ELR (cell line): ENCODE measurements around the gene SELENOI.
"Not testable (repeated sequence)": the region's sequence is repeated elsewhere in the genome, so short reads cannot be mapped to it uniquely, and the experiment has no call there.

Source experiments
- DNase-seq: peaks from one replicate; pipeline ENCODE4 v3.0.0-alpha.2; 2015; ENCODE audit warnings: low read depth

SELENOI gene

DNA sequence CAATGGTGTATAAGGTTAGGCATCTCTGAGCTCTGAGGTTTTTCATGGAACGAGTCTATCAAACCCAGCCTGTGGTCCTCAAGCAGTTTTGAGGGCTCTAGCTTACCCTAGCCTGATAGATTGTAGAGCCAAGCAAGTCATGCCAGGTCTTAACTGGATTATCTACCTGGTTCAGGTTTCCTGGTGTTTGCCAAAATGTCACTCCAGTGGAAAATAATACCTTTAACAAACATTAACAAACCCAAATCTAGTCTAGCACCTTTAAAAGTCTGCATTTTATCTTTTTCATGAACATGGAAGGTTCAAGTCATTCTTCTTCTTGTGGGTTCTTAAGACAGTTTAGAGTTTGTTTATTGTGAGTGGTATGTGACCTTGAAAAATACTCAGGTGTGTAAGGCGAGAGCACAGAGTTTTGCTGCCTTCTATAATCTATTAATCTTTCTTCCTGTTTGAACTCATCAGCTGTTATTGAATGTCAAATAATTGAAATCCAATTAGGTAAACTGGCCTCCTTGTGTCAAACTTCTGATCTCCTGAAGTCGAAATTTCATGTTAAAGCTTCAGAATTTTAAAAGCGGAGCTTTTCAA lies 14.0 kb downstream of the SELENOI start:
- DNase-seq, result no peak

DNA sequence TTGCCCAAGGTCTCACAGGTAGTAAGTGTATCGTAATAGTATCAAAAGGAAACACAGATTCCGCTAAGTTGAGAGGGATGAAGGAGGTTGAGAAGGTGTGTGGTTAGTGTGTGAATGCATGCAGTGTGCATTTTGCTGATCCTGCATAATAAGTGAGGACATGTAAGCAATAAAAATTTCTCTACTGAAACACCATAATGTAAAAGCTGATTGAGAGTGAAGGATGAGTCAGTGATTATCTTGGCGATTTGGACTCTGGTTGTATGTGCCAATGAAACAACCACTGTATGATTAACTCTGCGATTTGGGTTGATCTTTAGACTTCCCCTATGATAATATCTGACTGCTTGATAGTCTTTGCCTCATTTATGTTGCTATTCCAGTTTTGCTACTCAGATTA lies 17.4 kb downstream of the SELENOI start:
- peak; percentile 21 for DNase-seq

GRCh38 chr2:26363958-26364357 lies 18.0 kb downstream of the SELENOI start:
- DNase-seq, result no peak

DNA sequence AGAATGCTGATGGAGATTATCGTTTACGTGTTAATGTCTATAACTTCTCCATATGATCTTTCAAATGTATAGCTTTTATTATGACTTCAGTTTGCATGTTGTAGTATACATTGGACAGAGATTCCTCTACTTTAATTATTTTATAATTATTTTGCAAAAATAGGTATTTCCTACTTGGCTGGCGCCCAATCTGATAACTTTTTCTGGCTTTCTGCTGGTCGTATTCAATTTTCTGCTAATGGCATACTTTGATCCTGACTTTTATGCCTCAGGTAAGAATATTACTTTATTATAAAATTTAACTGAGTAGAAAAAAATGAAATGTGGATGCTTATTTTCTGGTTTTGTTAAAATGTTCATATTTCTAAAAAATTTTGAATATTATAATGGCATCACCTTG lies 18.7 kb downstream of the SELENOI start:
- DNase-seq, result no peak

DNA sequence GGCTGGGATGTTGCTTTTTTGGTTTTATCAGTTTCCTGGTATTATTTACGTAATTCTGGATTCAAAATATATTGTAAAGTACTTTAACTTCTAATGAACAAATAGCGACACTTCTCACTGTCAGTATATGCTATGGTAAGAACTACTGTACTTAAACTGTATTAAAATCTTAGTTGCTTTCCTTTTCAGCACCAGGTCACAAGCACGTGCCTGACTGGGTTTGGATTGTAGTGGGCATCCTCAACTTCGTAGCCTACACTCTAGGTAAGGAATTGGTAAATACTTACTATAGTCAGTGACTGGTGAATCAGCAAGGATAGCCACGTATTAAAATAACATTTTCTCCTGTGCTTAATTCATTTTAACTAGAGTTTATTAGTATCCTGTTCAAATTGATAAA lies 21.0 kb downstream of the SELENOI start:
- DNase-seq, result no peak

- DNase-seq, result not testable (repeated sequence)
These were observed 23.7 kb downstream of the SELENOI start for GRCh38 chr2:26369664-26370063.

GRCh38 chr2:26370909-26371308 lies 25.0 kb downstream of the SELENOI start:
- not testable (repeated sequence) for DNase-seq

DNA sequence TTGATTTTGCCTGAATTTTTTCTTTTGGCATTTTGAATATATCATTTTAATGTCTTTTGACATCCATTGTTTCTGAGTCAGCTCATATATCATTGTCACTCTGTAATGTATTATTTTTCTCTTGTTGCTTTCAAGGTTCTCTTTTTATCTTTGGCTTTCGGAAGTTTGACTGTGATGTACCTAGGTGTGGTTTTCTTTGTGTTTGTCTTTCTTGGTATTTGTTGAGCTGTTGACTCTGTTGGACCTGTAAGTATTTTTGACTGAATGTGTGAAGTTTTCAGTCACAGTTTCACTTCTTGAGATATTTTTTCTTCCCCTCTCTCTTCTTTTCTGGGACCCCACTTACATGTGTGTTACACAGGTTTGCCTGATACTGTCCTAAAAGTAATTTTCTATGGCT lies 30.9 kb downstream of the SELENOI start:
- no peak for DNase-seq

DNA sequence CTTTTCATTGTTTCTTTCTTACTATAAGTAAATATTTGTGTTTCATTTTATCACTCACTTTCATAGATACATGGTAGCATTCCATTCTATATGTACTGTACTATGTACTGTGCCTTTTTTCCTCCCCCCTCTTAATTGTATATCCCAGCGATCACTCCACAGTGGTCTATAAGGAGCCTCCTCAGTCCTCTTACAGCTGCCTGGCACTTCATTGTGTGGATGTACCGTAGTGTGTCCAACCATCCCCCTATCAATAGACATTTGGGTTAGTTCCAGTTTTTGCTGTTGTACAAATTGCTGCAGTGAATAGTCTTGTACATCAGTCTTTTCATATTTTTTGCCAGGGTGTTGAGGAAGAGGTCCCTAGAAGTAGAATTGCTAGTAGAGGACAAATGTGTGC lies 34.3 kb downstream of the SELENOI start:
- no peak for DNase-seq

GRCh38 chr2:26382564-26382963 lies 36.6 kb downstream of the SELENOI start:
- DNase-seq, result no peak

DNA sequence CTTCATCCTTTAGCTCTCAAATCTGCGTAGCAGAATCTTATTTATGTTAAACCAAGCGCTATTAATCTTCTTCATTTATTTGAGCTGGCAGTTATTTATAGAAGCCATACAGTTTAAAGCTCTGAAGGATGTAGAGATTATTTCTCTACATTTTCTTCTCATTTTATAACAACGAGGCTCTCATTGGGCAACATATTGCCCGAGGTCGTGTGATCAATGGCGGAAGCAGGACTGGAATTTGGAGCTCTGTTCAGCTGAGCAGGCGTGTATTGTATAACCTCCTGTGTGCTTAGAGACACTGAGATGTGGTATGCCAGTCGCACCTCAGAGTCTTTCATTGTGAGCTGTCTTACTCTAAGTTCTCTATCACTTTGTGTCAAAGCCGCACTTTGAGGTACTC lies 38.2 kb downstream of the SELENOI start:
- peak; percentile 37 for DNase-seq

- DNase-seq, result no peak
These were observed 38.7 kb downstream of the SELENOI start for GRCh38 chr2:26384597-26384996.

- no peak for DNase-seq
These were observed 41.2 kb downstream of the SELENOI start for GRCh38 chr2:26387189-26387588.

DNA sequence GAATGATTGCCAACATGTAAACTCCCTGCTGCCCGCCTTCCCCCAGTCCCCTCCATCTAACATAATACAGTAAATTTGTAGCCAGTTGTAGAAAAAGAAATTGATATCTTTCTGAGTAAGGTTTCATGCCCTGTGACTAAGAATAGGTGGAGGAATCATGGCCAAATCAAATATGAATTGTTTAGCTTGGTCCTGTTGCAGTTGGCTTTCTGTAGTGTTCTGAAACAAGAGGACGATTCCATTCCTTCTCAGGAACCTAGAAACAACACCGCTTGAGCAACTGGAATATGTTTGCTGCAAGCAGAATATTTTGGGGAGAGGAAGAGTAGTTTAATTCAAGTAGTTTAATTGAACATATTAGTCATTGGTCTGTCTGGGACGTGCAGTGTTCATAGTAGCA lies 48.8 kb downstream of the SELENOI start:
- no peak for DNase-seq

DNA sequence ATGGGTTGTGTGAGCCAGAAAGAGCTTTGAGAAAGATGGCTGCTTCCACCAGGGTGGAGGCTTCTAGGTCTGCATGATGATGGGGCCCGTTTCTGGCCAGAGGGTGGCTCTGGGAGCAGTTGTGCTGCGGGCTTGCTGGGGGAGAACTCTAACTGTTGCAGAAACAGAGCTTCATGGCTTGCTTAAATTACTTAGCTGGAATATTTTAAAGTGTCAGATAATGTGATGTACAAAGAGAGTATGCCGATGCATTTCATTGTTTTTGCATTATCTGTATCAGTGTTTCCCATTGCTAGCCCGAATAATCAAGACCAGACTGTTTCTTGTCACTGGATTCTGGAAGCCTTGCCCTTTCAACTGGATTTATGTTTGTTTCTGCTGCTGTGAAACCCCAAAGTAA lies 49.5 kb downstream of the SELENOI start:
- DNase-seq, result no peak

- DNase-seq, result no peak
These were observed 50.9 kb downstream of the SELENOI start for GRCh38 chr2:26396734-26397298.

- DNase-seq, result no peak
These were observed 53.9 kb downstream of the SELENOI start for GRCh38 chr2:26399771-26400376.

- no peak for DNase-seq
These were observed 54.8 kb downstream of the SELENOI start for GRCh38 chr2:26400723-26401122.

DNA sequence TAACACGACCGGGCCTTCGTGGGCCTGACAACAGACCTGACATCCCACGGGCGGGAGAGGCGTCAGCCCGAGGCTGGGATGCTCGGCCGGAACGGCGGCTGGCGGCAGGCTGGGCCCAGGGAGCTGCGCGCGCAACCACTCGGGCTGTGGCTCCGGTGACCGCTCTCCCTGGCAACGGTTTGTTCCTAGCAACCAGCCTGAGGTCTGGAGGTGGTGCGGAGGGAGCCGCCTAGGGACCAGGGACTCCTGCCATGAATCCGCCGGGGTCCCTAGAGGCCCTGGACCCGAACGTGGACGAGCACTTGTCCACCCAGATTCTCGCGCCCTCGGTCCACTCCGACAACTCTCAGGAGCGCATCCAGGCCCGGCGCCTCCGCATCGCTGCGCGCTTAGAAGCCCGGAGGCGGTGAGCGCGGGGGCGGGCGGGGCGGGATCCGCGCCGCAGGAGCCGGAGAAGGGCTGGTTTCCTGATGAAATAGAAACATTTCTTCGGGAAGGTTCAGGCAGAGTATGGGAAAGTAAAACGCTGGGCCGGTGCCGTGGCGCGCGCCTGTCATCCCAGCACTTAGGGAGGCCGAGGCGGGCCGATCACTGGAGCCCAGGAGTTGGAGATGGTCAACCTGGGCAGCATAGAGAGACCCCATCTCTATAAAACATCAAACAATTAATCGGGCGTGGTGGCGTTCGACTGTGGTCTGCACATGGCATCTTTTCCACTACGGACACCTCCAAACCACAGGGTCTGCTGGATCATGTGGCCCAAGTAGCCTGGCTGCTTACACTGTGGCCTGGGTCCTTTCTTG lies 56.0 kb downstream of the SELENOI start, which contains the start of gene DRC1:
Gene DRC1, plus strand, starts transcription at position 182 of the 803 bp plus-strand sequence. Its CDS starts 70 bp downstream, at position 252.
- DNase-seq, result peak; percentile 61

DNA sequence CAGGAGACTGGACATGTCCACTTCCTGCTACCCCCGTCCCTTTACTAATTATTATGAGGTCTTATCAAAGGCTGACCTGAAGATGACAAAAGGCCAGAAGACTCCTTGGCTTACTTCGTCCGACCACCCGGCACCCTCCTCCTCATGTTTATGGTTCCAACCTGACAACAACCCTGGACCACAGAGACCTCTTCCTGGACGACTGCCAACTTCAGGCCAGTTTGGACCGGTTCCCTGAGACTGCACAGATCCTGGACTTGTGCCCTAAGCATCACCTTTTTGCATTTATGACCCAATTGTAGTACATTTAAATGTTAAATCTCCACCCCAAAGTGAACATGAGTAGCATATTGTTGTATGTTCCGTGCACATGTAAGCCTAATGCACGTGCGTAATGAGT lies 61.6 kb downstream of the SELENOI start:
- no peak for DNase-seq

- DNase-seq, result no peak
These were observed 63.8 kb downstream of the SELENOI start for GRCh38 chr2:26409785-26410184.

DNA sequence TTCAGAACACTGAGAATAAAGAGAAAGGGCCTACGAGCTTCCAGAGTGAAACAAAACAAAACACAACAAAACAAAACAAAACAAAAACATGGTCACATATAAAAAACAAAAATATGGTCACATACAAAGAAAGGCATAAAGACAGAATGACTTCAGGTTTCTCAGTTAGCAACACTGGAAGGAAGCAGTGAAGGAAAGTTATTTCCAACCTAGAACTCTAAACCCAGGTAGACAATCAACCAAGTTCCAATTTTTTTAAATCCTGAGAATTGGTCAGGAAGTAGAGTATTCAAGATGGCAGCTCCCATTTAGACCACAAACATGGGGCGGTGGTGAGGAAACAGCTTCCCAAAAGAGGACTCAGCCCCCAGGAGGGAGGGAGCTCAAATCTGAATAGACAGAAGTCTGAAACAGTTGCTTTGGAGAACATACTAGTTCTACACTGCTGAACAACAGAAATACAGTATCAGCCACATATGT lies 64.9 kb downstream of the SELENOI start:
- no peak for DNase-seq

DNA sequence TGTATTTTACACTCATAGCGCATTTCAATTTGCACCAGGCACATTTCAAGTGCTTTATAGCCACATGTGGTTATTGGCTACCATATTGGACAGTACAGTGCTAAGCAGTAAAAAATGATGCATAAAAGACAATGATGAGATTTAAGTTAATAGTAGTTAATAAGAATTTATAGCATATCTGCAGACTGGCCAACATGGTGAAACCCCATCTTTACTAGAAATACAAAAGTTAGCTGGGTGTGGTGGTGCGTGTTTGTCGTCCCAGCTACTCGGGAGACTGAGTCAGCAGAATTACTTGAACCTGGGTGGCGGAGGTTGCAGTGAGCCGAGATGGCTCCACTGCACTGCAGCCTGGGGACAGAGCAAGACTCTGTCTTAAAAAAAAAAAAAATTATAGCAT lies 65.5 kb downstream of the SELENOI start:
- no peak for DNase-seq
